AG10803 (cell line): Measurements from ENCODE around the gene TSPAN3.
A peak's percentile ranks its signal among the peaks of the same experiment; 100 is the strongest.

Experiments used
- DNase-seq: peaks from one replicate; pipeline ENCODE4 v3.0.0; 2010; ENCODE audit warnings: low read depth
- H3K4me3 ChIP-seq: 2 replicates; pipeline ENCODE4 v1.5.1; 2011; ENCODE audit warnings: mild to moderate bottlenecking, low read length, control low read depth
- CTCF ChIP-seq: conservative IDR thresholded peaks from 2 replicates; pipeline ENCODE4 v1.5.1; 2011; ENCODE audit warnings: mild to moderate bottlenecking, low read length, control low read depth, inconsistent platforms

The TSPAN3 gene

GRCh38 chr15:77025941-77026411, 44.9 kb downstream of the TSPAN3 start:
- no peak for DNase-seq
- H3K4me3 ChIP-seq: no peak overlapping the region
- no peak for TF ChIP-seq CTCF

DNA sequence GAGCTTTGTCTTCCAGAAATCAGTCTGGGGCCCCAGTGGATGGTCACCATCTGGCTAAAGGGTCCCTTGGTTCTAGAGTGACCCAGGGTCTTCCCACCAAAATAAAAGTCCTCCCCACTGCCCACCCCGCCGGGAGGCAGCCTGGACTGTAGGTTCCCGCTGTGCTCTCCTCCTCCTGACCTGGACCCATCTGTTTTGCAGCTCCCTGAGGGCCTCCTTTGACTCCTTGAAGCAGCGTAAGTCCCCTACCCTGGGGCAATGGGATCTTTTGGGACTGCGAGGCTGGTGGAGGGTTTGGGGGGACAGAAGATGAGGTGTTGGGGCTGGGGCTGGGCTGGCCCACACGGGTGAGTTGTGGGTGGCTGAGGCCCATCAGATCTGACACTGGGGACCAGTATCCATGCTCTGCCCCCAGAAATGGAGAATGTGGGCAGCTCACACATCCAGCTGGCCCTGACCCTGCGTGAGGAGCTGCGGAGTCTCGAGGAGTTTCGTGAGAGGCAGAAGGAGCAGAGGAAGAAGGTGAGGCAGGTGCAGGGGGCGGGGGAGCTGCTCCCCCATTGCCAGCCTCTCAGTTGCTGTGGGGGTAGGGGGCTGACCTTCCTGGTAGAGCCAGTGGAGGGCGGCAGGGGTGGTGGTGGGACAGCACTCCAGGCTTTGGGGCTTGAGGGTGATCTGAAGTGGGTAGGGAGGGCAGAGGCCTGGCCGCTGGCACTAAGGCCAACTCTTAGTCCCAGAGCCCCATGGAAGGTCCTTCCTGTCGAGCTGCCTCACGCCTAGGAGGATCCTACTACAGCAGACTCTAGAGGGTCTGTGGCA, 45.6 kb downstream of the TSPAN3 start:
- no peak for DNase-seq
- no peak overlapping the region for H3K4me3 ChIP-seq
- no peak for TF ChIP-seq CTCF

DNA sequence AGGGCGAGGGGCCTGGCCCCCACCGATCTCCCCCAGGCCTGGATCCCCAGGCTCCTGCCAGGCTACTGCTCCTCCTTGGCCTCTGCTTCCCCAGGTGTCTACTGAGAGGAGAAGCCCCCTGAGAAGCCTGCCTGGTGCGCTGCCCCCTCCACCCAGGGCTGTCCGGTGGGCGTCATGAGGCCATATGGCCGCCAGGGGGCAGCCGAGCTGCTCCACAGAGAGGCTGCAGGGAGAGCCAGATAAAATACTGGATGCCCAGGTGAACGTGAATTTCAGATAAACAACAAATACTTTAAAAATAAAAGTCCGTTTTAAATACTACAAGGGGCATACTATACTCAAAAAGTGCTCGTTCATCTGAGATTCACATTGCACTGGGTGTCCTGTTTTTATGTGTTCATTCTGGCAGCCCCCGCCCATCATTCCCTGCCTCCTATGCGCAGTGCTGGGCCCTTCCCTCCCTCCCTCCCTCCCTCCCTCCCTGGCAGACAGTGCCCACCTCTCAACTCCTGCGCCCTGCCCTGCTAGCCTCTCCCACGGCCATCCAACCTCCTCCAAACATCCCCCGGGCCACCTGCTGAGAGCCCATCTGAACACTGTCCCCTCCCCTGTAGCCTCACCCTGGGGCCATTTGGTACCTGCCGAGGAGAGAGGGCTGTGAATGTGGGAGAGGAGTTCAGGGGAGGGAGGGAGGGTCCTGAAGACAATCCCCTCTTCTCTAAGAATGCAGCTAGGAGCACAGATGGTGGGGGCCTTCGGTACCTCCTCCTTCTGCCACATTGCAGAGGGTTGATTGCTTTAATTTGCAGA, 46.4 kb downstream of the TSPAN3 start:
- DNase-seq: peak; percentile 48
- peak; percentile 83 for TF ChIP-seq CTCF
- H3K4me3 ChIP-seq: no peak overlapping the region

DNA sequence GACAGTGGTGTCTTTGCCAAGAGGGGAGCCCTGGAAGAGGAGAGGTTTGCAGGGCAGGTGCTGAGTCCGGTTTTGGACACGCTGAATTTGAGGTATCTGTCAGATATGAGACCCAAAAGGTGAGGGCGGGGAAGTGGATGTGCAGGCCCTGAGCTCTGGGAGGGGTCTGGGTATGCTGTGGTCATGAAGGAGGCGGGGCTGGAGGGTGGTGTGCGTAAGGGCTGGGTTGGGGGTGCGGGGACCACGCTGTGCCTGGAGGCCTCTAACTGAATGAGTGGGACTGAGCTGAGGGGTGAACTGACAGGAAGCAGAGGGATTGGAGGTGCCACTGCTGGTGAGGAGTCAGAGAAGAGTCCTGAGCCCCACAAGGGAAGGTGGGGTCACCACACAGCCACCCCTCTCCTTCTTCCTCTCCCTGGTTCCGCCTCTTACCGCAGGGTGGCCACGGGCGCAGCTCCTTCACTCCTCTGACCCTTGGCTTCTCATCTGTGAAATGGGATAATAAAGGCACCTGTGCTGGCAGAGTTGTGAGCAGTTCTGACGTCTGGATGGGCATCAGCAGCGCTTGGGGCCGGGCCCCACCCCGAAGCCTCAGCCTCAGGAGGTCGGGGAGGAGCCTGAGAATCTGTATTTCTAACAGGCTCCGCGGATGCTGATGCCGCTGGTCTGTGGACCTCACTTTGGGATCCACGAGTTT, 47.2 kb downstream of the TSPAN3 start:
- H3K4me3 ChIP-seq: no peak overlapping the region
- no peak for TF ChIP-seq CTCF
- DNase-seq: no peak

- no peak for DNase-seq
- H3K4me3 ChIP-seq: no peak overlapping the region
- TF ChIP-seq CTCF: no peak
Measured at GRCh38 chr15:77022646-77023575, 48.0 kb downstream of the TSPAN3 start.

- no peak for TF ChIP-seq CTCF
- no peak overlapping the region for H3K4me3 ChIP-seq
- DNase-seq: peak; percentile 80
Measured at GRCh38 chr15:77021803-77022381, 49.0 kb downstream of the TSPAN3 start.
